AG10803 (cell line): ENCODE measurements around the gene ATG2A.

Experiments
- DNase-seq: peaks from one replicate; pipeline ENCODE4 v3.0.0; 2010; ENCODE audit warnings: low read depth
- H3K4me3 ChIP-seq: 2 replicates; pipeline ENCODE4 v1.5.1; 2011; ENCODE audit warnings: mild to moderate bottlenecking, low read length, control low read depth
- CTCF ChIP-seq: conservative IDR thresholded peaks from 2 replicates; pipeline ENCODE4 v1.5.1; 2011; ENCODE audit warnings: mild to moderate bottlenecking, low read length, control low read depth, inconsistent platforms

The ATG2A gene

GRCh38 chr11:64891215-64891848, 25.7 kb downstream of the ATG2A start:
- H3K4me3 ChIP-seq, result no peak overlapping the region
- TF ChIP-seq CTCF, result no peak
- no peak for DNase-seq

- no peak for TF ChIP-seq CTCF
- no peak overlapping the region for H3K4me3 ChIP-seq
- DNase-seq, result no peak
Measured at GRCh38 chr11:64890522-64890939, 26.5 kb downstream of the ATG2A start.

- no peak for DNase-seq
- TF ChIP-seq CTCF, result no peak
- H3K4me3 ChIP-seq, result no peak overlapping the region
Measured at GRCh38 chr11:64888729-64889511, 28.1 kb downstream of the ATG2A start.

- TF ChIP-seq CTCF, result no peak
- no peak overlapping the region for H3K4me3 ChIP-seq
- no peak for DNase-seq
Measured at GRCh38 chr11:64888406-64888728, 28.6 kb downstream of the ATG2A start.

GRCh38 chr11:64887757-64888405, 29.1 kb downstream of the ATG2A start:
- DNase-seq, result peak; percentile 45
- peak overlapping the region; percentile 30 for H3K4me3 ChIP-seq

GRCh38 chr11:64887234-64887756, 29.7 kb downstream of the ATG2A start:
- H3K4me3 ChIP-seq, result no peak overlapping the region
- no peak for TF ChIP-seq CTCF
- no peak for DNase-seq

More at GRCh38 chr11:64887757-64888405, 29.1 kb downstream of the ATG2A start:
- peak; percentile 76 for TF ChIP-seq CTCF
